Activated T-cell treated with anti-CD3 and anti-CD28 coated beads, Interleukin-2, amount 50 U/mL, for 48 hours (primary cell): ENCODE results near the gene WIPF1.
"Not testable (repeated sequence)": the region's sequence is repeated elsewhere in the genome, so short reads cannot be mapped to it uniquely, and the experiment has no call there.

Experiments used
- DNase-seq, 2 experiments: peaks; one replicate each; pipeline ENCODE4 v3.0.0-alpha.2; 2020

The WIPF1 gene

GRCh38 chr2:174569678-174570077, 27.9 kb downstream of the WIPF1 start:
- peak in 1 of 2 experiments; percentile 3 for DNase-seq

DNA sequence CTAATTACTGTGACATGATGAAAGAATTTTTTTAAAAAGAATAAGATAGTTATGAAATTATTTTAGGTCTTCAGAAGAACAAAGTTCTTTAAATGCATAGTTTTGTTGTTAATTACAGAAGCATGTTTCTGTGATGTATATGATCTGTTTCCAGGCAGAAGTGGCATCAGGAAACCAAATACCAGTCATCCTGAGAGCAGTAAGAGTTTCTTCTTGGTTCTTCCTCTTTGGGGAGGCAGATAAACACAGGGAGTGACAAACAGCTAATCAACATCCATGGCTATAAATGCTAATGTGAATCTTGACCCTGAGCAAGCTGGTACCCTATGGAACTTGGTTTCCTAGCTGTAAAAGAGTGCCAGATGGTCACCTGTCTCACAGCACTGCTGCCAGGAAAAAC, 29.2 kb downstream of the WIPF1 start:
- DNase-seq, result peak in 1 of 2 experiments; percentile 12

GRCh38 chr2:174566871-174567270, 30.7 kb downstream of the WIPF1 start:
- DNase-seq, result no peak

GRCh38 chr2:174563530-174564282, 33.9 kb downstream of the WIPF1 start:
- DNase-seq, result no peak

DNA sequence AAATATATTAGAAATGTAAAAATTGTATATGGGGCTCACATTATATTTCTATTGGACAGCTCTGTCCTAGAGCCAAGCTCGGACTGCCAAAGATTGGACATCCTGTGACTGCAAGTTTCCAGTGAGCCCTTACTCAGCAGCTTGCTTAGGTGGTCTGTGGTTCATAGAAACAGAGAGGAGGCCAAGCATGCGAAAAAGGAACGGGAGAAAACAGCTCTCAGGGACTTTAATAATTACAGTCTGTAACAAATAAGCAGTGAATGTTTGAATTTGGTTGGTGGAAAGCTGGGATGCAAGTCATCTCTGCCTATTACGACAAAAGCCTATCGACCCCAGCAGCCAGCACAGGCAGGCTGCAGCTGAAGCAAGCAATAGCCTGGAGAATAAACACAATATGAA, 35.6 kb downstream of the WIPF1 start:
- no peak for DNase-seq

DNA sequence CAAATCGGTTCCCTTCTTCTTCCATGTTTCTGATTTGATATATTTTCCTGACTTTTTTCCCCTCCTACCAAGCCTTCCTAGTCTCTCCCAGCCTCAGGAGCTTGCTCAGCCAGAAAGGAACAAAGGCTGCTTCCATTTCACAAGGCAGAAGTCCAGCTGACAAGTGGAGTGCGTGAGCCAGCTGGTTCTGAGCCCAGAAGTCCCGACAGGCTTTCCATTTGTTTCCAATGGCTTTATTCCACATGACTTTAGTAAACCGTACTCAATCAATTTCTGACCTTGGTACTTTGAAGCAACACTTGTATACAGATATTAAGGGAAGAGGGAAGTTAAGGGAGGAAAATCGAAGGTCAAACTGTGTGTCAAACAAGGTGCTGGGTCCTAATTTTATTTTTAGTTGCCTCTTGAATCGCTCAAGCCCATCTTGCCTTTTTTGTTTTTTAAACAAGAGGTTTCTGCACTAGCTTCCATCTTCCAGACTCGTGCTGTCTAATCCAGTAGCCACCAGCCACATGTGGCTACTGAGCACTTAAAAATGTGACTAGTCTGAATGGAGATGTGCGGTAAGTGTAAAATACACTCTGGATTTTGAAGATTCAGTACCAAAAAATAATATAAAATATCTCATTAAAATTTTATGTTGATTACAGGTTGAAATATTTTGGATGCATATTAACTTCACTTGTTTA, 36.2 kb downstream of the WIPF1 start:
- DNase-seq, result peak in 1 of 2 experiments; percentile 5

- no peak for DNase-seq
These were observed 36.9 kb downstream of the WIPF1 start for GRCh38 chr2:174560737-174561136.

DNA sequence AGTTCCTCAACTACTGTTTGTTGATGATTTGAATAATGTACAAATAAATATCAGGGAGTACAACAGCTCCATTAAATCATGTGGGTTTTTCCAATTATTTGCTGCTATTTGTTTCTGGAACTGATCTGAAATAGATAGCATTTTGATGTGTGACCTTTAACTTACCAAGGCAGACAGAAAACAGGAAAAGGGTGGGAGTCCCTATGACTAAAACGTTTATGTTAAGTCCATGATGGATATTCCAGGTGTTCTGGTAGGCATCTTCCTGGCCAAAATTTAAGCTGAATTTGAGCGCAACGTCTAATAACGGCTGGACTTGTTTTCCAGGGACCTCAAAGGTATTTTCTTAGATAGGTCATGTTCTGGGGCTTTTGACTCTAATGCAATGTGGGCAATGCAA, 41.6 kb downstream of the WIPF1 start:
- DNase-seq, result no peak

DNA sequence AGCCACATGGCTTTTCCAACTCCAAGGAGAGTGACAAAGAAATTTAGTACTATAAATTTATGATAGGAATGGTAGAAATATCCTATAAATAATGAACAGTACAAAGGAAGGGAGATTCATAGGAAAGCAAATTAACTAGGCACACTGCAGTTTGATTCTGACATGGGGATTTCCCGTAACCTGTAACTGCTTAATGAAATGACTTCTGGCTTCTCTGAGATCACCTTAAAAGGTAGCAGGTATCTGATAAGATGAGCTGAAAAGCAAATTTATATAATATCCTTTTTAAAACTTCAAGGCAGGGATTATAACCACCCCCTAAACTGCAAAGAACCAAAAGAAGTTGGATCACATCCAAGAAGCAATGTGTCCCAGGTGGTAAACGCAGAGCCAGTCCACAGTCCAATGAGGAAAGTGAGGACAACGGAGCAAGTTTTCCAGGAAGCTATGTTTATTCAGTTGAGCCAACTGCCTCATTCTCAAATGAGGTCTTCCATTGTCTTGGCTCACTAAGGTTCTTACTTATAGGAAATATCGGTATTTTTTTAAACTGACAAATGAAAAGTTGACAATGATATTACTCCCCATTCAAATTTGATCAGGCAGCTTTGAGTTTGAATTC, 43.0 kb downstream of the WIPF1 start:
- no peak for DNase-seq

DNA sequence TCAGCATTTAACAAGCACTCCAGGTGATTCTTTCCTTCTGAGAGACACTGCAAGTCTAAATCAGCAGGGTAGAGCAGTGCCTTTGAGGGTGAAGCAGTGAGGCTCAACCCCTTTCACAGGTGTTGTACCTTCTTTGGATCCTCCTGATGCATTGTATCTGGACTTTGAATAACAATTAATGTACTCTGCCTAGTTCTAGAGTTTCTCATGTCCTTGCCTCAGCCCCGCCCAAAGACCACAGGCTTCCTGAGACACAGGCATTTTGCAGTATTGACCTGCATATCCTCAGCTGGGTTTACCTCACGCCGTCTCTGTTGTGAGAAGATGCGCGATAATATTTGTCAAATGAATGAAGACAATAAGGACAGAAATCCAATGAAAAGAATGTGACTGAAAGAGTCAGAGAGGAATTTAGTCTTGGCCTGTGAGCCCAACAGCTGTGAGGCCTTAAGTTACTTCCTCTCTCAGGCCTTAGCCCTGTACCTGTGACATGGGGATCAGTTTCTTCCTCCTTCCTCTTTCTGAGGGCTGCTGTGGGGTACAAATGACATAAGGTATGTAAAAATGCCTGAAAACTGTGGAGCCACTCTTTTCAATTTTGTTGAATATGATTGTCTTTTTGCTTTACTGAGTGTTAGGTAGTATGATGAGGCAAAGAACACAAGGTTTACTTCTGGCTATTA, 43.7 kb downstream of the WIPF1 start:
- no peak for DNase-seq

DNA sequence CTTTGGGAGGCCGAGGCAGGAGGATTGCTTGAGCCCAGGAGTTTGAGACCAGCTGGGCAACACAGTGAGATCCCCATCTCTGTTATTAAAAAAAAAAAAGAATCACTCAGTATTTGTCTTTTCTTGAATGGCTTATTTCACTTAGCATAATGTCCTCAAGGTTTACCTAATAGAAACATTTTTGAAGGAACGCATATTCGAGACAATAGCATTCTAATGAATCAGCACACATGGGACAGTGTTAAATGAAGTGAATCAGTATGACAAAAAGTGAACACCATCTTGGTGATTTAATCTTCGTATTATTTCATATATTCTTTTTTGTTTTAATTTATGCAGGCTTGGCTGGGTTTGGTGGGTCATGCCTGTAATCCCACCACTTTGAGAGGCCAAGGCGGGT, 44.7 kb downstream of the WIPF1 start:
- no peak for DNase-seq

GRCh38 chr2:174551697-174552096, 45.9 kb downstream of the WIPF1 start:
- DNase-seq, result no peak

GRCh38 chr2:174548646-174549045, 49.0 kb downstream of the WIPF1 start:
- DNase-seq, result not testable (repeated sequence)

- DNase-seq, result not testable (repeated sequence)
These were observed 49.6 kb downstream of the WIPF1 start for GRCh38 chr2:174548021-174548420.

DNA sequence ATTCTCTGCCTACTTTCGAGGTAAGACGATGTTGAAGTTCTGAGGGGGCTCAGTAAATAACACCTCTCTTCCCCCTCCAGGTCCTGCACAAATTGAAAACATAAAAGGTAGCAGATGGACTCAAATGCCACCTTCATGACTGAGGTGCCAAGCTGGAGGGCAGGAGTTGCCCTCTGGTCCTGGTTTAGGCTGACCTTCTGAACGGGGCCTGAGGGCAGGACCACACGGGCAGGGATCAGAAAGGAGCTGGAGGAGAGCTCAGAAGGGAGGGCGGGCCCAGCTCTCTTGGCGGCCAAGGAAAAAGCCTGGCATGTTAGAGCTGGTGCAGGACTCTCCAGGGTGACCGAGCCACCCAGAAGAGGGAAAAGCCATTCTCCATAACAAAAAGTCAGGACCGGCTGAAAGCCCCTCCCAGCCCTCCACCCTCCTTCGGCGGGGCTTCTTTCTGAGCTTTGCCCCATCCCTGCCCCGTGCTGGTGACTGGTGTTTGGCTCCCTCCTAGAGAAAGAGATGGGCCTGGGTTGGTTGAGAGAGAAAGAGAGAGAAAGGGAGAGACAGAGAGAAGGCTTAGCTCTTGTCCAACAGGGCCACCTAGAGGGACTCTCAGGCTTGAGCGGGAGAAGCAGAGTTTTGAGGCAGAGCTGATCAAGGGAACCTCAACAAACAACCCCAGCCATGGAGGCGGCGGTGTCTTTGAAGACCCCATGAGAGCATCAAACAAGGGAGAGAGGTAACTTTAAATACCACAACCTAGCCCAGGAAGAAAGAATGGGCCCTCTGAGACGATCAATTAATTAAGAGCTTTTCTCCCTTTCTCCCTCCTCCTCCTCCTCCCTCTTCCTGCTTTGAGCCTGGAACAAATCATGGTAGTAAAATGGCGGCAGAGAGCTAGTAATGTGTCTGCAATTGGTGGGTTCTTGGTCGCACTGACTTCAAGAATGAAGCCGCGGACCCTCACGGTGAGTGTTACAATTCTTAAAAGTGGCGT, 50.8 kb downstream of the WIPF1 start:
- peak; percentile 41 to 44 for DNase-seq

DNA sequence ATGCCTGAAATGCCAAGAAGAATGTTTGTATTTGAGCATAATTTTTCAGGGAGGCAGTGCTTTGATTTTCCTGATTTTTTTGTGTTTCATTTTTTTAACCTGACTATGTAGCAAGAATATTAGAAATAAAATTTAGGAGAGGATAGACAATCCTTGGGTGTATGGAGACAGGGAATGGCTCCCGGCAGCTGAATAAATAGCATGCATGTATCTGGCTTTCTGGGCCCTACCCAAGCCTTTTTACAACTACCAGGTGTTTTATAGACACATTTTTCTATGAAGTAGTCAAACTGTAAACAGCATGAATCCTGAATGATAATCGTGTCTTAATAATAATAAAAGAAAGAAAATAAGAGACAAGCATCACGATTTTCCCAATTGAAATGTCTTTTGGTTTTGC, 52.4 kb downstream of the WIPF1 start:
- no peak for DNase-seq

DNA sequence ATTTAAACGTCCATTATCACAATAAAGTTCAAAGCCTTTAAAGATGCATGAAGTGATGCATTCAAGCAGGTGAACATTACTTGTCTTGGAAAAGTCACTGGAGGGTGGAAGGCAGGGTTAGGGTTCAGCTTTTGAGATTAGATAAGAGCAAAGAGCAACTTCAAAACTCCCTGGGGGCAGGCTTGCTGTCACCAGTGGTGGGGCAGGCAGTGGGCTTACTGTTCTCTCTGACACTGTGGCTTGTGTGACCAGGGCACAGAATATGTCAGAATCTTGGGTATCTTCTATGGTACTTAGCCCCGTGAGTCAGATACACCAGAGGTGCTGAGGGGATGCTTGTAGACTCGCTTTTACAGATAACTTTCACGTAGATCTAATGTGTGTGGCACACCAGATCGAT, 52.8 kb downstream of the WIPF1 start:
- no peak for DNase-seq

DNA sequence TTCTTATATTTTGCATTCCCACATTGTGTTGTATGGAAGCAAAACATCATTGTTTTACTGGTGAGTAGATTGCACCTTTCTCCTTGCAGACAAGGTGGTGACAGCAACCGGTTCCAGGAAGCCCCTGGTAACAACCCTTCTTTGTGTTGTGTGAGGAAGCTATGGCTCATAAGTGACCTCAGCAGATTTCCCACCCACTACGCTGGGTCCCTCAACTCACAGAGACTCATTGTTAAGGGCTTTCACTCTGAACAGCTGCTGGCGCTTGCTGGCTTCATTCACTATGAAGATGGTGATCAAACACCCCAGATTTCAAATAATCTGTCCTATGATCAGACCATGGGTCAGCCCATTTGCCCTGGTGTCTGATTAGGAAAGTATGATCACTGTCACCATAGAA, 53.4 kb downstream of the WIPF1 start:
- peak; percentile 30 to 45 for DNase-seq

- no peak for DNase-seq
These were observed 56.7 kb downstream of the WIPF1 start for GRCh38 chr2:174540893-174541292.

DNA sequence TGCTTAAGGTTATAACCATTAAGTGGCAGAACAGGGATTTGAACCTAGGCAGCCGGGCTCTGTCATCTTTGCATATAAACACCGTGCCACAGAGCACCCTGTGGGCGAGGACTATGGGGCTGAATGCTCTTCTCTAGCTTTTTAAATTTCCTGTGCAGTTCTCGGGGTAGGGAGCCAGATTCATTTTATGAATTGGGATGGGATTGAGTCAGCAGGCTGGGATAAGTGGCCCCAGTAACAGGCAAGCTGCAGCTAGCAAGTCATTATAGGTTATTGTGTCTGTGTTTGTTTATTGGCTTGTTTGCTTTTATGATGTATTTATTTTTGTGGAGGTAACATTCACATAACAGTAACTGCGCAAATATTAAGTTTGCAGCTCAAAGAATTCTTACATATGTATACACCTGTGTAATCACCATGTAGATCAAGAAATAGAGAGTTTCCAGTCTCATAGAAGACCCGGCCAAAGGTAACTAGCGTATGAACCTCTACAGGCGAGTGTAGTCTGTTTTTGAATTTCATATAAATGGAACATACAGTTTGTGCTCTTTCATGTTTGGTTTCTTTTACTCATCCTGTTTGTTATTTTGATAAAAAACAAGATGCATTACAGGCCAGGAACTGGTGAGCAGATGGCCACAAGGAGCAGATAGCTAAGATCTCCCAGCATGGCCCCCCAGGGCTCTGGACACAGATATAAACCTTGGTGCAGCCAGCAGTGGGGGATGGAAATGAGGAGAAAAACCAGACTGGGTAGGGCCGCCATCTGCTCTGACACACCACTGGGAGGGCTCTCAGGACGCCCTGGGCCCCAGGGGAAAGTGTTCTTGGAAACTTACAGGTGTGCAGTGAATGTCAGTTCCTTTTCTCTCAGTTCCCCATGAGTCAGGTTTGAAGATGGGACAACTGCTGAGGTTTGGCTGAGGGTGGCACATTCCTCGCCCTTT, 61.6 kb downstream of the WIPF1 start:
- DNase-seq, result no peak

- no peak for DNase-seq
These were observed 62.5 kb downstream of the WIPF1 start for GRCh38 chr2:174535083-174535482.
